SK-N-MC (cell line): ENCODE data around the gene DIP2C.

Experiments
- DNase-seq: peaks from one replicate; pipeline ENCODE4 v3.0.0-alpha.2; 2011; ENCODE audit warnings: low read depth, low spot score
- H3K27ac ChIP-seq: fragments of 200-600 bp; sonication (generic); 2 replicates; pipeline ENCODE4 v1.5.1; 2016; ENCODE audit warnings: mixed run types
- H3K36me3 ChIP-seq: fragments of 200-600 bp; sonication (generic); 2 replicates; pipeline ENCODE4 v1.6.1; 2017; ENCODE audit warnings: antibody characterized with exemption, low read length, mixed read lengths; ENCODE audit not compliant: insufficient read depth
- H3K4me3 ChIP-seq: fragments of 200-600 bp; sonication (generic); 2 replicates; pipeline ENCODE4 v1.5.1; 2016
- H3K9ac ChIP-seq: fragments of 200-600 bp; sonication (generic); 2 replicates; pipeline ENCODE4 v1.8.0; 2017; ENCODE audit warnings: mixed run types, mixed read lengths; ENCODE audit not compliant: insufficient read length
- H3K9me3 ChIP-seq: fragments of 200-600 bp; sonication (generic); 2 replicates; pipeline ENCODE4 v1.6.1; 2017; ENCODE audit warnings: low read depth, mild to moderate bottlenecking, antibody characterized with exemption, low read length, moderate library complexity, mixed read lengths
- EZH2 ChIP-seq: fragments of 200-600 bp; sonication (generic); IDR thresholded peaks from one replicate; pipeline ENCODE4 v1.6.1; 2017; ENCODE audit warnings: antibody characterized with exemption
- FOXP2 ChIP-seq: optimal IDR thresholded peaks from 2 replicates; pipeline ENCODE3; 2011; ENCODE audit warnings: mild to moderate bottlenecking, moderate library complexity; ENCODE audit not compliant: insufficient read depth; ENCODE audit errors: extremely low read length, control extremely low read depth
- POLR2AphosphoS5 ChIP-seq: IDR thresholded peaks from 2 replicates; pipeline ENCODE4 v1.6.1; 2012; ENCODE audit warnings: mild to moderate bottlenecking, low read depth, low read length, borderline replicate concordance

Gene DIP2C

GRCh38 chr10:338171-339037, 351.1 kb downstream of the DIP2C start:
- TF ChIP-seq POLR2AphosphoS5: no peak
- TF ChIP-seq FOXP2: no peak
- no peak for TF ChIP-seq EZH2
- Histone ChIP-seq H3K27ac (no peak overlapping the region), H3K36me3 (peaks cover 3% of the 10 kb centered on the region; the same call in 1 of the 2 replicates), H3K9ac (no peak overlapping the region), H3K9me3 (no peaks in the 10 kb centered on the region), H3K4me3 (no peak overlapping the region)
- no peak for DNase-seq

GRCh38 chr10:336247-336646, 353.2 kb downstream of the DIP2C start:
- Histone ChIP-seq H3K36me3 (peaks cover 3% of the 10 kb centered on the region; the same call in 1 of the 2 replicates), H3K4me3 (no peak overlapping the region), H3K9me3 (no peaks in the 10 kb centered on the region), H3K27ac (no peak overlapping the region), H3K9ac (no peak overlapping the region)
- DNase-seq: no peak
- TF ChIP-seq FOXP2 (no peak), POLR2AphosphoS5 (no peak), EZH2 (no peak)

- Histone ChIP-seq H3K27ac (no peak overlapping the region), H3K4me3 (no peak overlapping the region), H3K9ac (no peak overlapping the region), H3K9me3 (no peaks in the 10 kb centered on the region), H3K36me3 (peaks cover 3% of the 10 kb centered on the region; the same call in 1 of the 2 replicates)
- no peak for TF ChIP-seq EZH2
- no peak for TF ChIP-seq FOXP2
- TF ChIP-seq POLR2AphosphoS5: no peak
- DNase-seq: no peak
Measured at GRCh38 chr10:335151-335800, 354.2 kb downstream of the DIP2C start.

DNA sequence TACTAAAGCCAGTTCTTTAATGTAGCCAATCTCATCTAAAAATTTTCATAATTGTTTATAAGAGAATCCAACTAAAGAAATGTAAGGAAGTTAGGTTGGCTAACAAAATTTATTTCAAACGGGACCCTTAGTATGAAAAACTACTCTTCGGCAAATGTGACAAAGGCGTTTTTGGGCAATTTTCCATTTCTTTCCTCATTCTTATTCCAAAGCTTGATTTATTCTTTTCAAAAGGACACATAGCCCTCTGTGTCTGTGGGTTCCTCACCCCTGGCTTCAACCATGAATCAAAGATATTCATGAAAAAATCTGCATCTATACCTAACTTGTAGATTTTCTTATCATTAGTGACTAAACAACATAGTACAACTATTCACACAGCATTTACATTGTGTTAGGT, 358.3 kb downstream of the DIP2C start:
- TF ChIP-seq POLR2AphosphoS5 (no peak), EZH2 (no peak), FOXP2 (no peak)
- no peak for DNase-seq
- Histone ChIP-seq H3K27ac (no peak overlapping the region), H3K4me3 (no peak overlapping the region), H3K36me3 (no peaks in the 10 kb centered on the region), H3K9ac (no peak overlapping the region), H3K9me3 (no peaks in the 10 kb centered on the region)

- Histone ChIP-seq H3K4me3 (peak overlapping the region; percentile 63), H3K36me3 (no peaks in the 10 kb centered on the region), H3K27ac (peak overlapping the region; percentile 50; the same call in 1 of the 2 replicates), H3K9me3 (no peaks in the 10 kb centered on the region), H3K9ac (peak overlapping the region; percentile 33)
- TF ChIP-seq EZH2 (no peak), FOXP2 (no peak), POLR2AphosphoS5 (no peak)
- DNase-seq: no peak
Measured at GRCh38 chr10:329361-330099, 359.9 kb downstream of the DIP2C start.

GRCh38 chr10:327889-328852, 361.3 kb downstream of the DIP2C start:
- no peaks in the 10 kb centered on the region for H3K9me3 ChIP-seq
- no peak for TF ChIP-seq POLR2AphosphoS5
- no peak for TF ChIP-seq EZH2
- no peak for TF ChIP-seq FOXP2
- H3K27ac ChIP-seq: no peak overlapping the region
- no peak for DNase-seq
- no peak overlapping the region for H3K4me3 ChIP-seq
- no peaks in the 10 kb centered on the region for H3K36me3 ChIP-seq
- H3K9ac ChIP-seq: no peak overlapping the region

DNA sequence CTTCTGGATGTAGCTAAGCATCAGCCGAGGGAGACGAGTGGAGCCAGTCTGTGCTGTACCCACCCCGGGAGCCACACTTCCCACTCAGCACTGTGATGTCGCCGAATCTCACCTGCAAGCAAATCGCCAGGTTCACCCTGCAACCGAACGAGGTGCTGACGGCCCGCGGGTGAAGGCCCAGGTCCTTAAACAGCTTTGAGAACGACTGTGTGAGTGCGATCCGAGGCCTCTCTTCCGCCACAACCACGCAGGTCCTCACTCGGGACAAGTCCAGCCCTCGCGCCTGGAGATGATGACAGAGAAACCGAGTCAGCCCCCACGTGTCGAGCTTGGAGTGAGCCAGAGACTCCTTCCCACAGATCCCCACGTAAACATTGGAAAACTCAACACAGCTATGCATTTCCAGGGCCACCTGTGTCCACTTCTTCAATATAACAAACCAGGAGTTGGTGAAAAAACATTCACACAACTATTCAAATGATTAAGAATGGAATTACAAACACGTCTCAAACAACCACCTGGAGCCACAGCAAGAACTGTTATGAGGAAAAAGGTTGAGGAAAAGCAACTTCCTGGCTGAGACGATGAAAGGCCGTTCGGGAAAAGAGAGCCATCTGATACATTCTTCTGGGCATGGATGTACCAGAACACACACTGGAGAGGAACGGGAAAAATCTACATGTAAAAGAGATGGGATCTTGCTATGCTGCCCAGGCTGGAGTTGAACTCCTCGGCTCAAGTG, 362.4 kb downstream of the DIP2C start:
- Histone ChIP-seq H3K36me3 (no peaks in the 10 kb centered on the region), H3K27ac (no peak overlapping the region), H3K4me3 (no peak overlapping the region), H3K9me3 (no peaks in the 10 kb centered on the region), H3K9ac (no peak overlapping the region)
- DNase-seq: no peak
- TF ChIP-seq EZH2: no peak
- TF ChIP-seq FOXP2: no peak
- no peak for TF ChIP-seq POLR2AphosphoS5
